Left cardiac atrium (tissue), 4 donors: ENCODE data around the gene TTC28. TPM values are rescaled to one million over a fixed set of nuclear protein-coding genes. Genes with fewer than 3 reads are reported as not detected.

Experiments used
- ATAC-seq, 2 donors: fragments of 200-7000 bp; cut with Tn5 transposase; one replicate each; pipeline ENCODE4 v1.9.1; 2020; ENCODE audit warnings: mild to moderate bottlenecking in 2 of 2, moderate library complexity in 2 of 2
- DNase-seq: peaks from one replicate; pipeline ENCODE4 v3.0.0-alpha.2; 2020
- intact Hi-C, 2 donors: fragments of 100-400 bp; cut with DNase I; formaldehyde crosslinking; loops; one replicate each; pipeline versions ENCODE4 v1.14.1 to v1.15.1; 2022 to 2023
- total RNA-seq, 2 donors: library from RNA; stranded (reverse); fragmentation: NEBNext Ultra II Directional; extraction: Animal tissue kit (Norgen Biotek cat#: 25700); gene quantifications; one replicate each; pipeline ENCODE4 v1.2.1, GENCODE V29; 2021
- donor health status: DM: no; HTN: yes; CAD: no.
- donor health status: DM: no; HTN: yes; CAD: no; lungs with severe emphysema.
- donor health status: DM: yes; HTN: yes; CAD: no.
- donor health status: Dilated cardiomyopathy.

Gene TTC28
- total RNA-seq, 2 donors from 2014 or later: 15.0 to 18.2 TPM

GRCh38 chr22:27991586-27992293, 687.9 kb downstream of the TTC28 start:
- DNase-seq (no peak), ATAC-seq (no peak)
- intact Hi-C loops: no loop called here

GRCh38 chr22:27990879-27991278, 688.8 kb downstream of the TTC28 start:
- peak; percentile 73 to 89 for ATAC-seq
- intact Hi-C loops: no loop called here
- peak; percentile 76 for DNase-seq

GRCh38 chr22:27990451-27990840, 689.2 kb downstream of the TTC28 start:
- peak in 1 of 2 donors; percentile 6 for ATAC-seq
- DNase-seq: no peak
- intact Hi-C loops: no loop called here

- no peak for DNase-seq
- no peak for ATAC-seq
- intact Hi-C loops: no loop called here
Observed at GRCh38 chr22:27989758-27990450, 689.7 kb downstream of the TTC28 start.

- no peak for DNase-seq
- ATAC-seq: no peak
- intact Hi-C loops: no loop called here
Observed at GRCh38 chr22:27988704-27989103, 690.9 kb downstream of the TTC28 start.

GRCh38 chr22:27987557-27987956, 692.1 kb downstream of the TTC28 start:
- no peak for ATAC-seq
- intact Hi-C loops: no loop called here
- no peak for DNase-seq

GRCh38 chr22:27986937-27987336, 692.7 kb downstream of the TTC28 start:
- no peak for ATAC-seq
- intact Hi-C loops: no loop called here

GRCh38 chr22:27986459-27986858, 693.2 kb downstream of the TTC28 start:
- ATAC-seq: no peak
- intact Hi-C loops: no loop called here
- DNase-seq: peak; percentile 2

More at GRCh38 chr22:27986937-27987336, 692.7 kb downstream of the TTC28 start:
- peak; percentile 0 for DNase-seq

- DNase-seq: peak; percentile 6
- intact Hi-C loops: no loop called here
- no peak for ATAC-seq
Observed at GRCh38 chr22:27985323-27986275, 694.0 kb downstream of the TTC28 start.

- ATAC-seq (no peak), DNase-seq (peak; percentile 8)
- intact Hi-C loops: no loop called here
Observed at GRCh38 chr22:27984723-27985122, 694.9 kb downstream of the TTC28 start.

- peak; percentile 10 for DNase-seq
- ATAC-seq: no peak
- intact Hi-C loops: no loop called here
Observed at GRCh38 chr22:27984001-27984695, 695.5 kb downstream of the TTC28 start.

GRCh38 chr22:27983361-27983791, 696.3 kb downstream of the TTC28 start:
- intact Hi-C loops: no loop called here
- DNase-seq (peak; percentile 15), ATAC-seq (no peak)

GRCh38 chr22:27982630-27983180, 696.9 kb downstream of the TTC28 start:
- intact Hi-C loops: no loop called here
- ATAC-seq: no peak
- no peak for DNase-seq

- no peak for ATAC-seq
- intact Hi-C loops: no loop called here
Observed at GRCh38 chr22:27982106-27982505, 697.5 kb downstream of the TTC28 start.

GRCh38 chr22:27980424-27981148, 699.1 kb downstream of the TTC28 start:
- intact Hi-C loops: no loop called here
- no peak for ATAC-seq

More at GRCh38 chr22:27982106-27982505, 697.5 kb downstream of the TTC28 start:
- no peak for DNase-seq

GRCh38 chr22:27978802-27979201, 700.8 kb downstream of the TTC28 start:
- intact Hi-C loops: no loop called here
- ATAC-seq: no peak
- no peak for DNase-seq

More at GRCh38 chr22:27980424-27981148, 699.1 kb downstream of the TTC28 start:
- DNase-seq: no peak

- ATAC-seq: peak in 1 of 2 donors; percentile 44
- intact Hi-C loops: no loop called here
- DNase-seq: no peak
Observed at GRCh38 chr22:27978317-27978716, 701.3 kb downstream of the TTC28 start.

GRCh38 chr22:27976586-27976985, 703.1 kb downstream of the TTC28 start:
- intact Hi-C loops: no loop called here
- ATAC-seq: no peak
- no peak for DNase-seq
